H4 (cell line): ENCODE measurements around the gene TMIE. TPM values are rescaled to one million over a fixed set of nuclear protein-coding genes. Genes with fewer than 3 reads are reported as not detected.
"Not testable (repeated sequence)": the region's sequence is repeated elsewhere in the genome, so short reads cannot be mapped to it uniquely, and the experiment has no call there.

Experiments used
- DNase-seq: peaks from one replicate; pipeline ENCODE4 v3.0.0-alpha.2; 2015; ENCODE audit warnings: low spot score
- total RNA-seq: library from RNA; depleted of rRNA; stranded (reverse); fragments of >200 nt; shearing (Covaris generic); gene quantifications from 2 replicates; pipeline ENCODE4 v1.2.3, GENCODE V29; 2014

The TMIE gene
- total RNA-seq, 1 experiment from 2014 or later, result not detected

- no peak for DNase-seq
Measured at GRCh38 chr3:46722443-46722842, 21.3 kb downstream of the TMIE start.

GRCh38 chr3:46724424-46724823 is 23.2 kb downstream of the TMIE start:
- DNase-seq, result no peak

GRCh38 chr3:46725621-46726314 is 24.6 kb downstream of the TMIE start:
- no peak for DNase-seq

- no peak for DNase-seq
Measured at GRCh38 chr3:46729038-46729437, 27.8 kb downstream of the TMIE start.

GRCh38 chr3:46730819-46731218 is 29.6 kb downstream of the TMIE start:
- no peak for DNase-seq

GRCh38 chr3:46731795-46732194 is 30.6 kb downstream of the TMIE start:
- no peak for DNase-seq

GRCh38 chr3:46733026-46733800 is 32.0 kb downstream of the TMIE start:
- DNase-seq, result no peak

- DNase-seq, result no peak
Measured at GRCh38 chr3:46734773-46735172, 33.6 kb downstream of the TMIE start.

- no peak for DNase-seq
Measured at GRCh38 chr3:46736006-46736872, 35.0 kb downstream of the TMIE start.

- no peak for DNase-seq
Measured at GRCh38 chr3:46737329-46737731, 36.1 kb downstream of the TMIE start.

- not testable (repeated sequence) for DNase-seq
Measured at GRCh38 chr3:46739565-46739964, 38.4 kb downstream of the TMIE start.

GRCh38 chr3:46742992-46743585 is 41.9 kb downstream of the TMIE start:
- DNase-seq, result no peak

GRCh38 chr3:46746711-46747110 is 45.5 kb downstream of the TMIE start:
- no peak for DNase-seq

GRCh38 chr3:46748170-46748569 is 47.0 kb downstream of the TMIE start:
- no peak for DNase-seq

- no peak for DNase-seq
Measured at GRCh38 chr3:46749129-46749528, 47.9 kb downstream of the TMIE start.

GRCh38 chr3:46750555-46751038 is 49.4 kb downstream of the TMIE start:
- no peak for DNase-seq

- not testable (repeated sequence) for DNase-seq
Measured at GRCh38 chr3:46753127-46753526, 51.9 kb downstream of the TMIE start.

- no peak for DNase-seq
Measured at GRCh38 chr3:46755646-46756045, 54.5 kb downstream of the TMIE start.

- DNase-seq, result no peak
Measured at GRCh38 chr3:46756642-46757041, 55.5 kb downstream of the TMIE start.

GRCh38 chr3:46759239-46760167 is 58.3 kb downstream of the TMIE start:
- DNase-seq, result no peak
